Suprapubic skin (tissue), 4 donors: Measurements from ENCODE around the gene FAM110A.

Source experiments
- CTCF ChIP-seq, 2 donors: fragments of 200-600 bp in 1 of 2; fragments of 450-650 bp in 1 of 2; sonication (generic) in 1 of 2; IDR thresholded peaks; one replicate each; pipeline ENCODE4 v1.5.1; 2016 to 2019; ENCODE audit warnings: antibody characterized with exemption in 2 of 2, mild to moderate bottlenecking in 1 of 2, moderate library complexity in 1 of 2
- EP300 ChIP-seq: sonication (generic); formaldehyde crosslinking; IDR thresholded peaks from one replicate; pipeline ENCODE4 v1.6.1; 2017; ENCODE audit warnings: antibody characterized with exemption
- POLR2A ChIP-seq, 2 donors: fragments of 450-650 bp; IDR thresholded peaks; one replicate each; pipeline ENCODE4 v1.6.1; 2017; ENCODE audit warnings: antibody characterized with exemption in 2 of 2, mild to moderate bottlenecking in 2 of 2, moderate library complexity in 2 of 2
- POLR2AphosphoS5 ChIP-seq, 3 donors: sonication (generic); formaldehyde crosslinking; IDR thresholded peaks; one replicate each; pipeline ENCODE4 v1.6.1; 2017; ENCODE audit warnings: antibody characterized with exemption in 3 of 3

- TF ChIP-seq EP300 = no peak
- no peak for TF ChIP-seq POLR2A (IDR thresholded peaks at IDR 0.05)
- no peak for TF ChIP-seq CTCF (IDR thresholded peaks at IDR 0.05)
- TF ChIP-seq POLR2AphosphoS5 (IDR thresholded peaks at IDR 0.05) = no peak
Measured at GRCh38 chr20:873875-874607, 40.5 kb downstream of the FAM110A start.
